NCI-H1417 treated with DMSO at 0.1 percent for 48 hours (cell line): ENCODE results near the gene ANKAR.
"Not testable (repeated sequence)": the region's sequence is repeated elsewhere in the genome, so short reads cannot be mapped to it uniquely, and the experiment has no call there.

Experiments
- DNase-seq: peaks from one replicate; lab custom pipeline; 2025; lab: John Stamatoyannopoulos, UW

ANKAR gene

GRCh38 chr2:189658306-189659212 lies 15.9 kb upstream of the ANKAR start:
- DNase-seq, result no peak

- DNase-seq, result no peak
Measured at GRCh38 chr2:189659734-189660133, 14.7 kb upstream of the ANKAR start.

GRCh38 chr2:189660803-189661147 lies 13.7 kb upstream of the ANKAR start:
- no peak for DNase-seq

- DNase-seq, result peak; percentile 96
Measured at GRCh38 chr2:189661148-189661956, 13.1 kb upstream of the ANKAR start, which contains the start of gene ASNSD1. Gene ASNSD1 (plus strand): TSS chr2:189661459. CDS start chr2:189666133, 4,674 bp downstream.

GRCh38 chr2:189661957-189662321 lies 12.5 kb upstream of the ANKAR start:
- DNase-seq, result no peak

GRCh38 chr2:189662669-189663226 lies 11.7 kb upstream of the ANKAR start:
- no peak for DNase-seq

GRCh38 chr2:189663319-189663718 lies 11.2 kb upstream of the ANKAR start:
- not testable (repeated sequence) for DNase-seq

- DNase-seq, result no peak
Measured at GRCh38 chr2:189669913-189670312, 4.6 kb upstream of the ANKAR start.

GRCh38 chr2:189673661-189674373 lies 653 bp upstream of the ANKAR start:
- DNase-seq, result no peak

- no peak for DNase-seq
Measured at GRCh38 chr2:189676471-189676870, 2.0 kb downstream of the ANKAR start.

- DNase-seq, result no peak
Measured at GRCh38 chr2:189679226-189679625, 4.8 kb downstream of the ANKAR start.

GRCh38 chr2:189681203-189681602 lies 6.7 kb downstream of the ANKAR start:
- no peak for DNase-seq

GRCh38 chr2:189681903-189682302 lies 7.4 kb downstream of the ANKAR start:
- DNase-seq, result no peak

- no peak for DNase-seq
Measured at GRCh38 chr2:189683348-189683747, 8.9 kb downstream of the ANKAR start.

- no peak for DNase-seq
Measured at GRCh38 chr2:189684811-189685210, 10.3 kb downstream of the ANKAR start.

- no peak for DNase-seq
Measured at GRCh38 chr2:189685540-189686229, 11.2 kb downstream of the ANKAR start.

- DNase-seq, result not testable (repeated sequence)
Measured at GRCh38 chr2:189687796-189688195, 13.3 kb downstream of the ANKAR start.

- no peak for DNase-seq
Measured at GRCh38 chr2:189696223-189696622, 21.8 kb downstream of the ANKAR start.

- DNase-seq, result no peak
Measured at GRCh38 chr2:189698020-189698887, 23.8 kb downstream of the ANKAR start.

GRCh38 chr2:189700681-189701080 lies 26.2 kb downstream of the ANKAR start:
- no peak for DNase-seq
